Measurements from ENCODE around the gene RBM15B.

RBM15B gene

DNA sequence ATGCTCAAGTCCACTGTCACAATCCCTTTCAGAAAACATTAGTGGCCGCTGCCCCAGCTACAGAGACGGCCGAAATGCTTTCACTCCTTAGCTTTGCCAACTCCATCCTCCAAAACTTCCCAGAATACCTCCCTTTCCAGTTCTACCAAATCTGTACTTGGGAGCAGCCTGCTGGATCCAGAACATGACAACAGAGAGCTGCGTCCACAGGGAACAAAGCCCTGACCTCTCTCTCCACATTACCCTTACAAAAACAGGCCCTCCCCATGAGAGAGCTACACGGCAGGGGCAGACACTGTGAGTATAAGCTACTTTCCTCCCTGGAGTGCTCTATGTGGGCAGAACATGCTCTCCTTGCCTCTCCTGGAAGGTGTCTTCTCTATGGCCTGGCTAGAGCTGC lies 6.3 kb downstream of the RBM15B start:
- DNase-seq (ENCODE audit: low read depth), result no peak
- TF ChIP-seq, protein P1, sequence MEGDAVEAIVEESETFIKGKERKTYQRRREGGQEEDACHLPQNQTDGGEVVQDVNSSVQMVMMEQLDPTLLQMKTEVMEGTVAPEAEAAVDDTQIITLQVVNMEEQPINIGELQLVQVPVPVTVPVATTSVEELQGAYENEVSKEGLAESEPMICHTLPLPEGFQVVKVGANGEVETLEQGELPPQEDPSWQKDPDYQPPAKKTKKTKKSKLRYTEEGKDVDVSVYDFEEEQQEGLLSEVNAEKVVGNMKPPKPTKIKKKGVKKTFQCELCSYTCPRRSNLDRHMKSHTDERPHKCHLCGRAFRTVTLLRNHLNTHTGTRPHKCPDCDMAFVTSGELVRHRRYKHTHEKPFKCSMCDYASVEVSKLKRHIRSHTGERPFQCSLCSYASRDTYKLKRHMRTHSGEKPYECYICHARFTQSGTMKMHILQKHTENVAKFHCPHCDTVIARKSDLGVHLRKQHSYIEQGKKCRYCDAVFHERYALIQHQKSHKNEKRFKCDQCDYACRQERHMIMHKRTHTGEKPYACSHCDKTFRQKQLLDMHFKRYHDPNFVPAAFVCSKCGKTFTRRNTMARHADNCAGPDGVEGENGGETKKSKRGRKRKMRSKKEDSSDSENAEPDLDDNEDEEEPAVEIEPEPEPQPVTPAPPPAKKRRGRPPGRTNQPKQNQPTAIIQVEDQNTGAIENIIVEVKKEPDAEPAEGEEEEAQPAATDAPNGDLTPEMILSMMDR (IDR thresholded peaks at IDR 0.05; ENCODE audit: insufficient read depth, low read depth, low read length, missing control alignments), result no peak
- no peak overlapping the region for H3K4me3 ChIP-seq (ENCODE audit: low read depth, low read length)

- TF ChIP-seq, protein P1 (IDR thresholded peaks at IDR 0.05; ENCODE audit: insufficient read depth, low read depth, low read length, missing control alignments), result no peak
- no peak overlapping the region for H3K4me3 ChIP-seq (ENCODE audit: low read depth, low read length)
- no peak for DNase-seq (ENCODE audit: low read depth)
Measured at GRCh38 chr3:51398595-51399310, 7.7 kb downstream of the RBM15B start.

DNA sequence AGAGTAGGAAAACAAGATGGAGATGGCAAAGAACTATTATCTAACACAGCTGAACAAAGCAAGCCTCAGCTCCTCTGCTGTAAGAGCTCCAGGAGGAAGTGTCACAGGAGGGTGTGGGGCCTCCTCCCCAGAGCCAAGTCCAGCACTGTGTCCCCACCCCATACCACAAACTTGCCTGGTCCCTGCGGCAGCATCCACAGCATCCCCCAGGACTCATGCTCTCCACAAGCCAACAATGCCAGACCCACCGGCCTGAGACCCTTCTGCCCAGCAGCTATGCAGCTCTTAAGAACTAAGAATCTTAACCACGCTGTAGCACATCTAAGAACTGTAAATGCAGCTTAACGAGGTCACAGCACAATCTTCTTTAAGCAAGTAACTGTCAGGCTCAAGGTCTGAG lies 9.1 kb downstream of the RBM15B start:
- DNase-seq (ENCODE audit: low read depth), result no peak
- no peak overlapping the region for H3K4me3 ChIP-seq (ENCODE audit: low read depth, low read length)
- TF ChIP-seq, protein P1 (IDR thresholded peaks at IDR 0.05; ENCODE audit: insufficient read depth, low read depth, low read length, missing control alignments), result no peak

GRCh38 chr3:51401735-51402134 lies 10.7 kb downstream of the RBM15B start:
- DNase-seq (ENCODE audit: low read depth), result no peak
- TF ChIP-seq, protein P1 (IDR thresholded peaks at IDR 0.05; ENCODE audit: insufficient read depth, low read depth, low read length, missing control alignments), result no peak
- H3K4me3 ChIP-seq (ENCODE audit: low read depth, low read length), result no peak overlapping the region

DNA sequence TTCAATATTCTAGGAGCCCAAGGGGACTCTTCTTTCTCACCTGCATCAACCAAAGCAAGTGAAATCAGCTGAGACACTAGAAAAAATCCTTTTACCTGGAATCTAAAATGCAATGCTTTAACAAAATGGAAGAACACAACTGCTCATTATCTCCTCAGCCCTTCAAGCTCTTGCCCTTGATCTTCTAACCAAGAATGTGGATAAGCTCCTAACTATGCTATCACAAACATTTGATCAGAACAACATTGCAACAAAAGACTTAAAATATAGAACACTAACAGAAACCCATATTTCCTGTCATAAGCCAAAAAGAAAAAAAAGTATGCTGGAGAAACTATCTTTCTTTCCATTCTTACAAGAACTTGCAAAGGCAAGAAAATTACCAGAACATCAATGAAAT lies 12.6 kb downstream of the RBM15B start:
- TF ChIP-seq, protein P1 (IDR thresholded peaks at IDR 0.05; ENCODE audit: insufficient read depth, low read depth, low read length, missing control alignments), result no peak
- H3K4me3 ChIP-seq (ENCODE audit: low read depth, low read length), result no peak overlapping the region
- DNase-seq (ENCODE audit: low read depth), result no peak

DNA sequence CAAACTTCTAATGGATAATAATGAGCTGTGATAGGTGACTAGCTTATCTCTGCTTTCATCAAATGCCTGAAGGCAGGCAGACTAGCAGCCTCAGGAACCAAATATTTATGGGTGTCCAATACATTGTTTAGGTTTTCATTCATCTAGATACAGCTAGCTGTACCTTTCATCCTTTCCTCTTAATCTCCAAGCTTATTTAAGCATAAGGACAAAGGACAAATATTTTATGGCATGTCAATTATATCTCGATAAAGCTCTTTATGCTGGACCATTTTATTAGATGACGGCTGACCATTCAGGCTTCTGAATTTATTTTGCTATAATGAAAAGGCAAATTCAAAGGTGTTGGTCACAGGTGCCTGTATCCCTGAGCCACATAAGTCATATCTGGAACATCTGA lies 16.9 kb downstream of the RBM15B start:
- H3K4me3 ChIP-seq (ENCODE audit: low read depth, low read length), result no peak overlapping the region
- no peak for DNase-seq (ENCODE audit: low read depth)
- TF ChIP-seq, protein P1 (IDR thresholded peaks at IDR 0.05; ENCODE audit: insufficient read depth, low read depth, low read length, missing control alignments), result no peak

DNA sequence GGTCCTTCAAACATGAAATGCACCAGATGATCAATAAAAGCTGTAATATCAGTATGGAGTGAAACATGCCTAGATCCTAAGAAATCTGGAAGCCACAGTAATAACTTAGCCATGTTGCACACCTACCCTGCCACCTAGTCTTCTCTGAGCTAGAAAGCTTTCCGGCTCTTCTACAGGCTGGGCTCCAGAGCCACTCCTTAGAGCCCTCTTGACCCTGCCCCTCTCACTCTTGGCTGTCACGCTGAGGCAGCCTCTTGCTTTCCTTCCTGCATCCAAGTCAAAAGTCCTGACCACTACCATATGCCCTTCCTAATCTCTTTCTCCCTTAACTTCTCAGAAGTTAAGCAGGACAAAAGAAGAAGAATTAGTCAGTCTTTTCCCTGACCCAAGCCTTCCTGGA lies 17.7 kb downstream of the RBM15B start:
- H3K4me3 ChIP-seq (ENCODE audit: low read depth, low read length), result no peak overlapping the region
- DNase-seq (ENCODE audit: low read depth), result no peak
- TF ChIP-seq, protein P1 (IDR thresholded peaks at IDR 0.05; ENCODE audit: insufficient read depth, low read depth, low read length, missing control alignments), result no peak

All from GM12865 (cell line).